GM21737 (cell line): ENCODE data around the gene MCRIP2.

ENCODE experiments used
- ATAC-seq: cut with Tn5 transposase; IDR thresholded peaks from one replicate; pipeline ENCODE4 v1.9.1; 2021; ENCODE audit warnings: mild to moderate bottlenecking, moderate library complexity; ENCODE audit not compliant: unreplicated experiment

Gene MCRIP2

DNA sequence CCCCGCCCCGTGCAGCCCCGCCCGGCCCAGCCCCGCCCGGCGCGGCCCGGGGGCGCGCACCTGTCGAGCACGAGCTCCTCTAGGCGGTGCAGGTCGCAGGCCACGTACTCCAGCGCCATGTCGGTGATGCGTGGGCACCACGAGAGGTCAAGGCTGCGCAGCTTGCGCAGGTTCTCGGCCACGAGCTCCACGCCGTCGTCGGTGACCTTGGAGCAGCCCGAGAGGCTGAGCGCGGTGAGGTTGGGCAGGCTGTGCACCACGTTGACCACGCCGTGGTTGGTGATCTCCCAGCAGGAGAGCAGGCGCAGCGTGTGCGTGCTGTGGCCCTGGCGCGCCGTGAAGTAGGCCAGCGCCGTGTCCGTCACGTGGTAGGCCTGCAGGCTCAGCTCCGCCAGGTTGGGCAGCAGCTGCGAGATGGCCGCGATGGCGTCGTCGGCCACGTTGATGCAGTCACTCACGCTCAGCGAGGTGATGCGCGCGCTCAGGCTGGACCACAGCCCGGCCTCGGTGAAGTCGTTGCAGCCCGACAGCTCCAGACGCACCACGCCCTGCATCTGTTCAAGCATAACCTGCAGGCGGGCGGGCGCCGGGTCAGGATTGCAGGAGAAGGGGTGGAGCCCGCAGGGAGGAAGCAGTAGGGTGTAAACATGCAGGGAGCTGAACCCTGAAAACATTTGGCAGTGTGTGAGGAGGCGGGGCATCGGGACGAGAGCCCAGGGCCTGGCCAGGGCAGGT is 53.9 kb downstream of the MCRIP2 start:
- ATAC-seq: no peak
